DOHH2 (cell line): ENCODE results near the gene CCKAR.

ENCODE experiments used
- H3F3A ChIP-seq: fragments of 200-600 bp; sonication (generic), shearing (Covaris generic); 2 replicates; pipeline ENCODE4 v1.6.0; 2016; ENCODE audit warnings: antibody characterized with exemption, mild to moderate bottlenecking; ENCODE audit not compliant: control insufficient read depth, insufficient read depth
- H3K27ac ChIP-seq: fragments of 200-600 bp; sonication (generic); 2 replicates; pipeline ENCODE4 v1.5.1; 2014; ENCODE audit warnings: low read depth, mild to moderate bottlenecking, low read length, moderate library complexity
- H3K27me3 ChIP-seq: fragments of 200-600 bp; sonication (generic); 2 replicates; pipeline ENCODE4 v1.6.1; 2014; ENCODE audit warnings: mild to moderate bottlenecking, low read length, mixed read lengths; ENCODE audit not compliant: control insufficient read depth
- H3K36me3 ChIP-seq: fragments of 200-600 bp; sonication (generic); 2 replicates; pipeline ENCODE4 v1.6.1; 2014; ENCODE audit warnings: mild to moderate bottlenecking, low read length, moderate library complexity, mixed read lengths; ENCODE audit not compliant: control insufficient read depth
- H3K4me1 ChIP-seq: fragments of 200-600 bp; sonication (generic); 2 replicates; pipeline ENCODE4 v1.6.1; 2014; ENCODE audit warnings: mild to moderate bottlenecking, low read length, mixed read lengths; ENCODE audit not compliant: control insufficient read depth
- H3K4me2 ChIP-seq: fragments of 200-600 bp; sonication (generic); 2 replicates; pipeline ENCODE4 v1.6.0; 2014; ENCODE audit warnings: mild to moderate bottlenecking, low read length, moderate library complexity
- H3K4me3 ChIP-seq: fragments of 200-600 bp; sonication (generic); 2 replicates; pipeline ENCODE4 v1.5.1; 2014; ENCODE audit warnings: mild to moderate bottlenecking, low read length, mixed read lengths
- H3K79me2 ChIP-seq: fragments of 200-600 bp; sonication (generic); 2 replicates; pipeline ENCODE4 v1.6.1; 2014; ENCODE audit warnings: mild to moderate bottlenecking, low read length, mixed read lengths; ENCODE audit not compliant: control insufficient read depth
- H3K9me2 ChIP-seq: fragments of 200-600 bp; sonication (generic); replicated peaks from 2 replicates; pipeline ENCODE4 v1.6.1; 2014; ENCODE audit warnings: mild to moderate bottlenecking, low read length, mixed read lengths; ENCODE audit not compliant: control insufficient read depth
- H3K9me3 ChIP-seq: fragments of 200-600 bp; sonication (generic); 2 replicates; pipeline ENCODE4 v1.6.1; 2014; ENCODE audit warnings: antibody characterized with exemption, low read length, mixed read lengths; ENCODE audit not compliant: control insufficient read depth, insufficient read depth
- H4K20me1 ChIP-seq: fragments of 200-600 bp; sonication (generic); 2 replicates; pipeline ENCODE4 v1.6.0; 2014; ENCODE audit warnings: low read depth, mild to moderate bottlenecking, antibody characterized with exemption, low read length, moderate library complexity; ENCODE audit not compliant: control insufficient read depth, insufficient read depth
- CTCF ChIP-seq: fragments of 200-600 bp; sonication (generic); IDR thresholded peaks from one replicate; pipeline ENCODE4 v1.5.1; 2014; ENCODE audit warnings: antibody characterized with exemption, mild to moderate bottlenecking, low read depth, low read length; ENCODE audit not compliant: poor library complexity, severe bottlenecking
- EZH2phosphoT487 ChIP-seq: fragments of 200-600 bp; sonication (generic); IDR thresholded peaks from 2 replicates; pipeline ENCODE4 v1.6.1; 2017; ENCODE audit warnings: borderline replicate concordance, mild to moderate bottlenecking, antibody characterized with exemption, low read length, moderate library complexity, mixed read lengths

CCKAR gene

GRCh38 chr4:26464420-26465095 is 25.7 kb downstream of the CCKAR start:
- H4K20me1 ChIP-seq = no peaks in the 10 kb centered on the region
- H3K27me3 ChIP-seq = no peaks in the 10 kb centered on the region
- H3K36me3 ChIP-seq = no peaks in the 10 kb centered on the region
- H3F3A ChIP-seq = no peaks in the 10 kb centered on the region
- H3K27ac ChIP-seq = no peak overlapping the region
- H3K4me2 ChIP-seq = no peak overlapping the region
- no peaks in the 10 kb centered on the region for H3K79me2 ChIP-seq
- H3K4me3 ChIP-seq = no peak overlapping the region
- peaks cover 6% of the 10 kb centered on the region for H3K9me3 ChIP-seq
- TF ChIP-seq CTCF = no peak
- TF ChIP-seq EZH2phosphoT487 = no peak
- no peaks in the 10 kb centered on the region for H3K9me2 ChIP-seq
- no peaks in the 10 kb centered on the region for H3K4me1 ChIP-seq

- Histone ChIP-seq H3K27me3 (no peaks in the 10 kb centered on the region), H3K27ac (no peak overlapping the region), H3K4me3 (no peak overlapping the region), H3K4me2 (no peak overlapping the region), H4K20me1 (no peaks in the 10 kb centered on the region), H3F3A (peaks cover 3% of the 10 kb centered on the region; the same call in 1 of the 2 replicates), H3K36me3 (no peaks in the 10 kb centered on the region), H3K9me2 (no peaks in the 10 kb centered on the region), H3K4me1 (peaks cover 5% of the 10 kb centered on the region), H3K79me2 (no peaks in the 10 kb centered on the region), H3K9me3 (peaks cover 6% of the 10 kb centered on the region)
- no peak for TF ChIP-seq CTCF
- no peak for TF ChIP-seq EZH2phosphoT487
Measured at GRCh38 chr4:26463386-26463785, 26.9 kb downstream of the CCKAR start.

GRCh38 chr4:26462874-26463273 is 27.4 kb downstream of the CCKAR start:
- Histone ChIP-seq H3K79me2 (no peaks in the 10 kb centered on the region), H3K9me2 (no peaks in the 10 kb centered on the region), H3F3A (peaks cover 3% of the 10 kb centered on the region; the same call in 1 of the 2 replicates), H3K27ac (no peak overlapping the region), H3K9me3 (peaks cover 6% of the 10 kb centered on the region), H3K4me2 (no peak overlapping the region), H3K27me3 (no peaks in the 10 kb centered on the region), H3K4me1 (peaks cover 10% of the 10 kb centered on the region), H4K20me1 (no peaks in the 10 kb centered on the region), H3K36me3 (no peaks in the 10 kb centered on the region), H3K4me3 (no peak overlapping the region)
- no peak for TF ChIP-seq EZH2phosphoT487
- TF ChIP-seq CTCF = no peak
